Inflammatory macrophage treated with lipopolysaccharide for 4 hours (primary cell): Measurements from ENCODE around the gene FARSA.
"Not testable (repeated sequence)": the region's sequence is repeated elsewhere in the genome, so short reads cannot be mapped to it uniquely, and the experiment has no call there.

Experiments
- DNase-seq: peaks from one replicate; pipeline ENCODE4 v3.0.0-alpha.2; 2020

FARSA gene

DNA sequence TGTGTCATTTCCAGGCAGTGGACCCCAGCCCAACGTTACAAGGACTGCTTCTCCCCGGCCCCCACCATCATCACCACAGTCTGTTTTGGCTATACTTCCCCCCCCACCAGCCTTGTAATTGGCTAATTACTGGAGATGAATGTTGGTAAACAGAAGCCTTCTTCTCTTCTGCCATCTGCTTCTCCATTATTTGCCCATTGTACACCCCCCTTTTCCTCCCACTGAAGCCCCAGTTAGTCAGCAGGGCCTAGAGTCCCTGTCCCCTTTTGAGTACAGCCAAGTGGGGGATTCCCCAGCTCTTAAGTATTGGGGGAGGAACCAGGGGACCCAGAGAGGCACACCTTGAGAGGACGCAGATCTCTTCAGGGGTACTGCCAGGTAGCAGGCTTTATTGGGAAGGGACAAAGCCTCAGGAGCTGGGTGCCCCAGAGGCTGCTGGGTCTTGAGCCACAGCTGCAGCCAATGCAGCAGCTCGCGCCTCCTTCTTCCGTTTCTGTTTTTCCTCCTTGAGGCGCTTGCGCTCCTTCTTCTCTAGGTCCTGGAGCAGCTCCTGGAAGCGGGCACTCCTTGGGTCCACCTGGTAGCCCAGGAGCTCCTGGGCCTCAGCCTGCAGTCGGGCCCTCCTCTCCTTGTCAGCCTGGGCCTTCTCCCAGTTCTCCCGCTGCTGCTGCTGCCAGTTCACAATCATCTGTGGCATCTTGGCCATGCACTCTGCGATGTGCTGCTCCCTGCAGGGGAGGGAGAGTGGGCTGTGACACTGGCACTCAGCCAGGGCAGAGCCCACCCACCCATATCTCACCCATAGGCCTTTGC lies 20.5 kb upstream of the FARSA start:
- DNase-seq: no peak

GRCh38 chr19:12953138-12953798 lies 19.8 kb upstream of the FARSA start:
- no peak for DNase-seq

- peak; percentile 64 for DNase-seq
Measured at GRCh38 chr19:12952488-12953137, 19.1 kb upstream of the FARSA start.

GRCh38 chr19:12952050-12952449 lies 18.5 kb upstream of the FARSA start:
- not testable (repeated sequence) for DNase-seq

- DNase-seq: no peak
Measured at GRCh38 chr19:12949363-12950283, 16.1 kb upstream of the FARSA start.

DNA sequence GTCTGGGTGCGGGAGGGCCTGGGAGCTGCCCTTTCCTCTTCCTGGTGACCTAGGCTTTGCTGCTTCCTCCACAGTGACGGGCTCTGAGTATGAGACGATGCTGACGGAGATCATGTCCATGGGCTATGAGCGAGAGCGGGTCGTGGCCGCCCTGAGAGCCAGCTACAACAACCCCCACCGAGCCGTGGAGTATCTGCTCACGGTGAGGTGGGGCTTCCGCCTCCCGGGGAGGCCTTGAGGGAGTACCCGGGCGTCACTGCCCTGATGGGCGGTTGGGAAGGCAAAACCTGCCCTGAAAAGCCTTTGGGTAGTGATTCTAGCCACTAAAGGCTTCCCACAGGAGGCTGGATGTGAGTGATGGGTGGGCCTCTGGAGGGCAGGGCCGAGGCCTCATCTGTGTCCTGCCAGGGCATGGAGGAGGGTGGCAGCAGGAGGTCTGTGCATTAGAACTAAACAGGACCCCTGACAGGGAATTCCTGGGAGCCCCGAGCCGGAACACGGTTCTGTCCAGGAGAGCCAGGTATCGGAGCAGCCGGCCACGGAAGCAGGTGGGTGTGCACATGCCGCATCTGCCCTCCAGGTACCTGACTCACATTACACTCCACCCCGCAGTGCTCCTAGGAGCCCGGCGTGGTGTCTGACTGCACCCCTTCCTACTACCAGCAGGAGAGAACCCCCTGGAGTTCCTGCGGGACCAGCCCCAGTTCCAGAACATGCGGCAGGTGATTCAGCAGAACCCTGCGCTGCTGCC lies 15.3 kb upstream of the FARSA start:
- no peak for DNase-seq

DNA sequence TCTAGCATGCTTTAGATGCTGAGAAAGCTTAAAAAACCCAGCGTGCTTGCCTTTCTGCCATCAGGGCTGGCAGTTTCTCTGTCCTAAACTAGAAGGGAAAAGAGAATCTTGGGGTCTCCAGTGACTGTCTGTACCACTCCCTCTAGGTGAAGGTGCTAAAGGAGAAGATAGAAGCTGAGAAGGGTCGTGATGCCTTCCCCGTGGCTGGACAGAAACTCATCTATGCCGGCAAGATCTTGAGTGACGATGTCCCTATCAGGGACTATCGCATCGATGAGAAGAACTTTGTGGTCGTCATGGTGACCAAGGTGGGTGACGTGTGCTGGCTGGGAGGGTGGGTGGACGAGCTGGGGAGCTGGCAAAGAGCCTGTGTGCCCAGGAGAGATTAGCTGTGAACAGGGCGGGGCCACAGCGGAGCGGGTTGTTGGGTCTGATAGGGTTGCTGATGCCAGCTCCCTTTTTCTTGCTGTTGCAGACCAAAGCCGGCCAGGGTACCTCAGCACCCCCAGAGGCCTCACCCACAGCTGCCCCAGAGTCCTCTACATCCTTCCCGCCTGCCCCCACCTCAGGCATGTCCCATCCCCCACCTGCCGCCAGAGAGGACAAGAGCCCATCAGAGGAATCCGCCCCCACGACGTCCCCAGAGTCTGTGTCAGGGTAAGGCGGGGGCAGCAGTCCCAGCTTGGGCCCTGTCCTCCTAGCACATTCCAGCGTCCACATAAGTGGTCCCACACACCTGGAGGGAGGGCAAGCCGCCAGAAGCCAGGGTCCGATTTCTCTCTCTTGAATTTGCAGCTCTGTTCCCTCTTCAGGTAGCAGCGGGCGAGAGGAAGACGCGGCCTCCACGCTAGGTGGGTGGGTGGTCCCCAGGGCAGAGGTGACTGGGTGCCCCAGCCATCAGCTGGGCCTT lies 14.4 kb upstream of the FARSA start:
- DNase-seq: no peak

DNA sequence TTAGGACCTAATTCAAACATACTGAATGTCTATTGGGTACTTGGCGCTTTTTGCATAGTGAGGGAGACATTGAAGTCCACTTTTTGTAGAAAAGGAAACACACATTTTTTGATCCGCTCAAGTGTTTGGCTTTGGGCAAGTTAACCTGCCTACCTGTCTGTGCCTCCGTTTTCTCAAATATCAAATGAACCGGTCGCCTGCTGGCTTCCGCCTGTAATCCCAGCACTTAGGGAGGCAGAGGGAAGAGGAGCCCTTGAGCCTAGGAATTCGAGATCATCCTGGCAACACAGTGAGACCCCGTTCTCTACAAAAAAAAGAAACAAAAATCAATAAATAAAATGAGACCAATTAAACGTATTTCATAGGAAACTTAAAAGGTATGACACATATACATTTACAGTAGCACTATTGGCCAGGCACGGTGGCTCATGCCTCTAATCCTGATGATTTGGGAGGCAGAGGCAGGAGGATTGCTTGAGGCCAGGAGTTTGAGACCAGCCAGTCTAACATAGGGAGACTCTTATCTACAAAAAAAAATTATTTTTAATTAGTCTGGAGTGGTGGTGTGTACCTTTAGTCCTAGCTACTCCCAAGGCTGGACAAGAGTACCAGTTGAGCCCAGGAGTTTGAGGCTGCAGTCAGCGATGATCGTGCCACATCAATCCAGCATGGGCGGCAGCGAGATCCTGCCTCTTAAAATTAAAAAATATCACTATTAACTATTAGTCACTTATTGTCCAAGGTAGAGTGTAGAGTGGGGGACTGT lies 13.4 kb upstream of the FARSA start:
- DNase-seq: no peak

- DNase-seq: peak; percentile 68
Measured at GRCh38 chr19:12946092-12946721, 12.7 kb upstream of the FARSA start.

- DNase-seq: peak; percentile 100
Measured at GRCh38 chr19:12945479-12946091, 12.1 kb upstream of the FARSA start, which contains the start of gene RAD23A. Gene RAD23A (plus strand): TSS chr19:12945862. CDS start chr19:12945949, 87 bp downstream.

DNA sequence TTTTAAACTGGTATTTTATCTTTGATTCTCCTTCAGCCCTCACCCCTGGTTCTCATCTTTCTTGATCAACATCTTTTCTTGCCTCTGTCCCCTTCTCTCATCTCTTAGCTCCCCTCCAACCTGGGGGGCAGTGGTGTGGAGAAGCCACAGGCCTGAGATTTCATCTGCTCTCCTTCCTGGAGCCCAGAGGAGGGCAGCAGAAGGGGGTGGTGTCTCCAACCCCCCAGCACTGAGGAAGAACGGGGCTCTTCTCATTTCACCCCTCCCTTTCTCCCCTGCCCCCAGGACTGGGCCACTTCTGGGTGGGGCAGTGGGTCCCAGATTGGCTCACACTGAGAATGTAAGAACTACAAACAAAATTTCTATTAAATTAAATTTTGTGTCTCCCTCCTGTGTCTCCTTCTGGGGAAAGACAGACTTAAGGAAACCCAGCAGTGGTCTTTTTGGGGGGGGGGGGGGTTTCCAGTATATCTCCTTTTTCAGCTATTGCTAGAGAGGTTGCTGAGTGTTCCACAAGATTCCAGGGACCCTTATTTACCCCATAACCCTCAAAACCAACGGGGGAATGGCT lies 10.7 kb upstream of the FARSA start:
- no peak for DNase-seq

DNA sequence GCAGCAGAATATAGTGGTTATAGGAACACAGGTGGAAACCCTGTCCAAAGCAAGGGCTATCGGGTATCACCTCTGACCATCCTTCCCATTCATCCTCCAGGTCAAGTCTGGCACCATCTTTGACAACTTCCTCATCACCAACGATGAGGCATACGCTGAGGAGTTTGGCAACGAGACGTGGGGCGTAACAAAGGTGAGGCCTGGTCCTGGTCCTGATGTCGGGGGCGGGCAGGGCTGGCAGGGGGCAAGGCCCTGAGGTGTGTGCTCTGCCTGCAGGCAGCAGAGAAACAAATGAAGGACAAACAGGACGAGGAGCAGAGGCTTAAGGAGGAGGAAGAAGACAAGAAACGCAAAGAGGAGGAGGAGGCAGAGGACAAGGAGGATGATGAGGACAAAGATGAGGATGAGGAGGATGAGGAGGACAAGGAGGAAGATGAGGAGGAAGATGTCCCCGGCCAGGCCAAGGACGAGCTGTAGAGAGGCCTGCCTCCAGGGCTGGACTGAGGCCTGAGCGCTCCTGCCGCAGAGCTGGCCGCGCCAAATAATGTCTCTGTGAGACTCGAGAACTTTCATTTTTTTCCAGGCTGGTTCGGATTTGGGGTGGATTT lies 10.0 kb upstream of the FARSA start:
- no peak for DNase-seq

- DNase-seq: no peak
Measured at GRCh38 chr19:12940897-12941296, 7.4 kb upstream of the FARSA start.

DNA sequence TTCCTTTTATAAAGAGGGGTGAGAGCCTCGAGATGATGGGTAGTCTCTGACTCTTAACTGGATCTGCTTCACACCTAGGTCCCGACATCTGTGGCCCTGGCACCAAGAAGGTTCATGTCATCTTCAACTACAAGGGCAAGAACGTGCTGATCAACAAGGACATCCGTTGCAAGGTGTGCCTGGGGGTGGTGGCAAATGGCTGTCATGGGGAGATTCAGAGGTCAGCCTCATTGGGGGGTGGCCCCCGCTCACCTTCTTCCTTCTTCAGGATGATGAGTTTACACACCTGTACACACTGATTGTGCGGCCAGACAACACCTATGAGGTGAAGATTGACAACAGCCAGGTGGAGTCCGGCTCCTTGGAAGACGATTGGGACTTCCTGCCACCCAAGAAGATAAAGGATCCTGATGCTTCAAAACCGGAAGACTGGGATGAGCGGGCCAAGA lies 6.5 kb upstream of the FARSA start:
- DNase-seq: no peak

DNA sequence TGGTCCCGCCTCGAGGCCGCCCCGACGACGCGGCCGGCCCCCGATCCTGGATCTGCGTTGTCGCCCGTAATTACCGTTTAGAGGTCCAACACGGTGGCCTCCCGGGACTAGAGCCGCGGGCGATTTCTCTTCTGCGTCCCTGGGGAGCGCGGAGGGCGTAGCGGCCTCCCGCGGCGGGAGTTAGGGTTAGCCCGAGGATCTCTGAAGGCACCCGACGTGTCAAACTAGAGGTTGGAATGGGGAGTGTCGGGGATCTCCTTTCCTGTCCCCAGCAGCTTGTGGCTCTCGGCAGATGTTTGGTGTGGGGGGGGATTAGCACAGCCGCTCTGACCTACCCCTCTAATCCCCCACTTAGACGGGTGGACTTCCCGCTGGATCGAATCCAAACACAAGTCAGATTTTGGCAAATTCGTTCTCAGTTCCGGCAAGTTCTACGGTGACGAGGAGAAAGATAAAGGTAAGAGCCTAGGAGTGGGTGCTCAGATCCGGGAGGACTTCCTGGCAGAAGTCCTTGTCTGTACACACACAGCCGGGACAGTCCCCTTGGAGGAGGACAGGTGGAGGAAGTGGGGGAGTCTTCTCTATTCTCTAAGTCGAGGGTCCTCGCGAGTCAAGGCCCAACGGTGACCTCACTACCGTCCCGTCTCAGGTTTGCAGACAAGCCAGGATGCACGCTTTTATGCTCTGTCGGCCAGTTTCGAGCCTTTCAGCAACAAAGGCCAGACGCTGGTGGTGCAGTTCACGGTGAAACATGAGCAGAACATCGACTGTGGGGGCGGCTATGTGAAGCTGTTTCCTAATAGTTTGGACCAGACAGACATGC lies 5.5 kb upstream of the FARSA start:
- DNase-seq: peak; percentile 63

DNA sequence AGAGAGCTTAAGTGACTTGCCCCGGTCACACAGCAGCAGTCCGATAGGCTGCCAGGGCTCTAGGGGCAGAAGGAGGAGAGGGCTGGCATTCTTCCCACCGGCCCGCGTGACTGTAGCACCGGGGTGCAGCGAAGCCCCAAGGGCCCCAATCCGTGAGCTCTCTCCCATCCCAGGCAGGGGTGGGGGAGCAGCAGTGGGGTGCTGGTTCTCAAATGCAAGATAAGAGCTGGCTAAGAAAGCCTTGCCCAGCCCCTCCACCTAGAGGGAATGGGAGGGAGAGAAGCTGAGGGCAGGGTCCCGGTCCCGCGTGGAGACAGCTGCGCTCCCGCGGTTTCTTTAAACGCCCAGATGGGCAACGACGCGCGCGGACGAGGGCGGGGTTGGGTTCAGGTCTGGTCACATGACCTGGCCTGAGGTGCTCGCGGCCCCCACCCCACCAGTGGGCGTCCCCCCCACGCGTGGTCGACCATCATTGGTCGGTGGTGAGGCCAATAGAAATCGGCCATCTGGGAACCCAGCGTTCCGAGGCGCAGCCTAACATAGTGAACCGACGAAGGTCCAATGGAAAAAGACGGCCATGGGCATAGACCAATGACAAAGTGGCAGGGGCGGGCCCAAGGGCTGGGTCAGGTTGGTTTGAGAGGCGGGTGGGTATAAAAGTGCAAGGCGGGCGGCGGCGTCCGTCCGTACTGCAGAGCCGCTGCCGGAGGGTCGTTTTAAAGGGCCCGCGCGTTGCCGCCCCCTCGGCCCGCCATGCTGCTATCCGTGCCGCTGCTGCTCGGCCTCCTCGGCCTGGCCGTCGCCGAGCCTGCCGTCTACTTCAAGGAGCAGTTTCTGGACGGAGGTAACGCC lies 4.6 kb upstream of the FARSA start, which contains the start of gene CALR:
Gene CALR, plus strand, starts transcription at position 683 of the 852 bp plus-strand sequence. Its CDS starts 71 bp downstream, at position 754.
- peak; percentile 99 for DNase-seq
